Fibroblast of gingiva (primary cell): ENCODE data around the gene SHROOM4.

ENCODE experiments used
- DNase-seq: peaks from one replicate; pipeline ENCODE4 v3.0.0-alpha.2; 2011; ENCODE audit warnings: low read depth

SHROOM4 gene

DNA sequence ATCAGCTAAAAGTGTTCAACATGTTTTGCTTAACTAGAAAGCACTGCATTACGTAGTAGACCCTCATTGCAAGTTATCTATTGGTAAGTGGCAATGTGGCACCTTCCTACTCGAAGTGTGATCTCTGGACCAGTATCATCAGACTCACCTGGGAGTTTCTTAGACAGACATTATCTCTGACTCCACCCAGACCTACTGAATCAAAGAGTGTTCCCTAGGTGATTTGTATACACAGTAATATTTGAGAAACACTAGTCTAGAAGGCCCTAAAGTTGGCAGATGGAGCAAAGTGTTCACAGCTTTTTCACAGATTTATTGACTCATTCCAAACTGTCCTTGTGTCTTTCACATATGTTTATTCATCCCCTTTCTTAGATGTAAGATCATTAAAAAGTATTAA lies 35.7 kb downstream of the SHROOM4 start:
- no peak for DNase-seq

DNA sequence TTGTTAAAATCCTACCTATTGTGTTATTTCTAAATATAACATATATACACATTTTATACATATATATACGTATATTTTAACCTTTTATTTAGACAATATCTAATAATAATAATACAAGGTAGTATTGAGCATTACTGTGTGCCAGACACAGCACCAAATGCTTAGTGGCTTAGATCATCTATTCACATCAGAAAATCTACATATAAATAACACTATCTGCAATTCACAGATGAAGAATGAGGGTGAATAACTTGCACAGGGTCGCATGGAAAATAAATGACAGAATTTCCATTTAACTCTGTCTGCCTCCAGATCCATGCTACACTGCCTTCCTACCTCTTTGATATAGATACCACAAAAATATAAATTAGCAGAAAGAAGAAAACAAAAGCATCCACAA lies 37.7 kb downstream of the SHROOM4 start:
- DNase-seq = no peak

DNA sequence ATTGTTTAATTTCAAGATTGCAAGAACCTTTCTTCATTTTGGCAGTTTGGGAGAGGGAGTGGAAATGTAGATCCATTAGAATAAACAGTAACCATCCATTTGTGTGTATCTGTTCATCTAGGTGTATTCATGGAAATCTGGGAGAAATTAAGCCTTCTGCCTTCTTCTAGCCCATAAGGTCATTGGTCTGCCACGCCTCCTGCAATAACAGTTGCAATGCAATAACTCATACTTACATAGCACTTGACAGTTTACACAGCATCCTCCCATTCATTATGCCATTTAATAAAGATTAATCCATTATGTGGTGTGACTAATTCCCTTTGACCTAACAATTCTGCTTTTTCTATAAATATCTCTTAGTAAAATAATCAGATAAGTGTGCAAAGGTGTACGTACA lies 42.6 kb downstream of the SHROOM4 start:
- no peak for DNase-seq

DNA sequence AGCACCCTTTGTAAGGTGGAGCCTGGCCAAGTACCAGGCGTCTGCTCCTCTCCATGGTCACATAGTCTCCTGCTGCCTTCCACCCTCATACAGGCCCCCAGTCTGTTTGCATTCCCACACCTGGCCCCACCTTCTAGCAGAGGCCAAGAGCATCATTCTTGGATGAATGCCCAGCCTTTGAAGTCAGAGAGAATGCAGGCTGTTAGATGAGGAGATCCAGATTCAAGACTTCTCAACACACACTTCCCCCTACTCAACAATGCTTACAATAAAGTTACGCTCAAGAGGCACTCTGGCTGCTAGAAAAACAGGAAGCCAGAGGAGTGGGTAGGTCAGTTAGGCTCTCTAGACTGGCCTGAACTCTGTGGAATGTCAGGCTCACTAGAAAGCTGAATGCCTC lies 43.3 kb downstream of the SHROOM4 start:
- no peak for DNase-seq

DNA sequence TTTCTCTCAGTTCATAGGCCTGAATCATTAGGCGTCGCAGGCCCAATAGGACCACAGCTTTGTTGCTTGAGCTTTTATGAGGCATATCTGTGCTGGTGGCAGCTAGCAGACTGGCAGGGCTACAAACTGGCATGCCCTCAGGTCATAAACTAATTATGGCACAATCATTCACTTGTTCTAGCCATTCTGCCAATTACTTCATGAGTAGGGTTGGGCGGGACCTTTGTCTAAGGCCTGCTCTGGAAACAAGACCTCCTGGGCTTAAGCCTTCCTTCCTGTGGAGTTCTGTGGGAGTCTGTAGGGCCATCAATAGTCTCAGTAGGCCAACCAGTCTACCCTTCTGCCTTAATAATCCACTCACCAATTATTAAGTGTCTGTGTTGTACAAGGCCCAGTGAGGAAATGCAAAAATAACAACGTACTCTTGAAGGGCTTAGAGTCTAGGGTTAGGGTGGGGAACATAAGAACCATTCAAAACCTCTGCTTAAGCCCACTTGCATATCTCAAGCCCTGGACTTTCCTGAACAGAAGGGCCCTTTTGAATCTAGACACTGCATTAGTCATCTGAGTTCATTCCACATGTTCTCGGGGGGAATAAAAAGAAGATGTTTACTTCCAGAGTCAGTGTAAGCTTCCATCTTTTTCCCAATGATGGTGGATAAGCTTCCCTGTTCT lies 44.5 kb downstream of the SHROOM4 start:
- DNase-seq = no peak

DNA sequence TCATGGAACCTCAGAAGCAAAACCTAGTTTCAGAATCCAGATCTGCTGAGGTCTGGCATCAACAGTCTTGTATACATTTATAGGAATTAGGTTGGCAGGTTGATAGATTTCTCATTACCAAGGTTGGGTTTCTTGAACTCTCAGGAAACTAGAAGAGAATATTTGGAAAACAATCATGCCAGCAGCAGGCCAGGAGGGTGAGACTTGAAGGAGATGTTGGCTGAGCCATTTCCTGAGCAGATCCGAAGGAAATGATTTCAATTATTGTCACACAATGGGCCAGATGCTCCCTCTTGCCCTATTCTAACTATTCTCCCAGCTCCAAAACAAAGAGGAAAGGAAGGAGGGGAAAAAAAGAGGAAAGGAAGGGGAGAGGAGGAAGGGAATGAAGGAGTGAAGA lies 45.2 kb downstream of the SHROOM4 start:
- no peak for DNase-seq

DNA sequence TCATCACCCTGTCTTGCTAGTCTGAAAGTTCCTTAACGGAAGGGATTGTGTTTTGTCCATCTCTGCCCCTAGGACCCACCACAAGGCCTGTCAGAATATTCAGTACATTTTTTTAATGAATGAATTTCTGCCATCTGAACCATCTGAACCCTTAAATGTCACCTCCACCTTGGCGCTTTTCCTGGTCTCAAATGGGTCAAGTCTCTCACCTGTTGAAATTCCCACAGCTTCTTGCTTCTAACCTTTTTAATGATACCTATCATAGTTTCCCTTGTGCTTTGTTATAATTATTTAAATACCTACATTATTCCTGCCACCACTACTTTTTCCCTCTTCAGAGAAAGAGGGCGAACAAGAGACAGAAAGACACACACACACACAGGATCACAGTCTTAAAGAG lies 48.0 kb downstream of the SHROOM4 start:
- no peak for DNase-seq

DNA sequence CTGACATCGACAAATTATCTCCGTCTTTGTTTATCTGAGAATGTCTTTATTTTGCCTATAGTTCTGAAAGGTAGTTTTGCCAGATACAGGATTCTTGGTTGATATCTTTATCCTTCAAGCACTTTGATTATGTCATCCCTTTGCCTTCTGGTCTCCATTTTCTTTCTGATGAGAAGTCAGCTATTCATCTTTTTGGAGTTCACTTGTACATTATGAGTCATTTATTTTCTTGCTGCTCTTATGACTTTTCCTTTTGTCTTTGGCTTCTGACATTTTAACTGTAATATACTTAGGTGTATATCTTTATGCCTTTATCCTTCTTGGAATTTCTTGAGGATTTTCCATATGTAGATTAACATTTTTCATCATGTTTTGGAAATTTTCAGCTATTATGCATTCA lies 51.4 kb downstream of the SHROOM4 start:
- no peak for DNase-seq

DNA sequence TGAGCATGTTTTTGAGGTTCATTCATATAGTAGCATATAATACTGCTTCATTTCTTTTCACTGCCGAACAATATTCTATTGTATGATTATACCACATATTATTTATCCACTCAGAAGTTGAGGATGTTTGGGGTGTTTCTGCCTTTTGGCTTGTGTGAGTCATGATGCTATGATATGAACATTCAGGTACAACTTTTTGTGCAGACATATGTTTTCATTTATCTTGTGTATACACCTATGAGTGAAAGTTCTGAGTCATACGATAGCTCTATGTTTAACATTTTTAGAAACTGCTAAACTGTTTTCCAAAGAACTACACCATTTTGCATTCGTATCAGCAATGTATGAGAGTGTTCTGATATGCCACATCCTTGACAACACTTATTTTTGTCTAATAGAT lies 57.7 kb downstream of the SHROOM4 start:
- no peak for DNase-seq

DNA sequence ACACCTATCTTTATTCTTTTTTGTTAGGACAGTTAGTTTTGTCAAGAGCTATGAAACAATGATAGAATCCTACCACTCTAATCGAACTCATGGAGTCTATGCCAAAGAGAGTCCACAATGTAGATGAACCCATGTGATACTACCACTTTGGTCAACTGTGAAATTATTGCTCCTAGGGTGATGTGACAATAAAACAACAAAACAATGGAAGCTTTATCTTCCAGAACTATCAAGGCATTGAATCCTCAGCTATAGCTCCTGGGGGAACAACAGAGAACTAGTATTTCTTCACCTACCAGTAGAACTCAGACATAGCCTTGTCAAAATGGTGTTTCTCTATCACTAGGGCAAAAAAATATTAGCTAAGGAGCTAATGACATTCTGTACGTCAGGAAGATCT lies 62.9 kb downstream of the SHROOM4 start:
- no peak for DNase-seq

DNA sequence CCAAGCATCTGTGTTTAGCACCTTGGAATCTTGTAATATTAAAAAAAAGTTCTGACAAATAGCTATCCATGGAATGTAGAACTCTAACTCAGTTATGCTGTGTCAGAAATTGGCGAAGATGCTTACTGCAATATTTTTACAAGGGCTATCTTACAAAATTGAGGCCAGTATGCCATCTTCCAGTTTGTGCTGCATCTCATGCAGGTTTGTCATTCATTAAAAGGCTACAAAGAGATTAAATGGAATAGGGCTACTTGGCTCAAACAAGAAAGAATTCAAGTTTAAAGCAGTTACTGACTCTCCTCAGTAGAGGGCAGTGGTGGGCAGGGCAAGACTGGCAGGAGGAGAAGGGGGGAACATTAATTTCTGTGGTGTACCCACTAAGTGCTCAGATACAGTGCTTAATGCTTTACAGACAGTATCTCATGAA lies 66.5 kb downstream of the SHROOM4 start:
- no peak for DNase-seq

DNA sequence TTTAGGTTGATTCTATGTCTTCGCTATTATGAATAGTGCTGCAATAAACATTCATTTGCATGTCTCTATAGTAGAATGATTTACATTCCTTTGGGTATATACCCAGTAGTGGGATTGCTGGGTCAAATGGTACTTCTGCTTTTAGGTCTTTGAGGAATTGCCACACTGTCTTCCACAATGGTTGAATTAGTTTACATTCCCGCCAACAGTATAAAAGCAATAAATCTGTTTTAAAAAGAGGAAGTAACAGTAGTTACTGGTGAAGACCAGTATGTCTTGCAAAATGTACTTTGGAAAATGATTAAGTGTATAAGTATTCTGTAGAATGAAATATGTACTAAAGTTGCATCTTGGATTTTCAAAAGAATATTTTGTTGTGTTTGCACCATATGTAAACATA lies 77.3 kb downstream of the SHROOM4 start:
- DNase-seq = no peak

DNA sequence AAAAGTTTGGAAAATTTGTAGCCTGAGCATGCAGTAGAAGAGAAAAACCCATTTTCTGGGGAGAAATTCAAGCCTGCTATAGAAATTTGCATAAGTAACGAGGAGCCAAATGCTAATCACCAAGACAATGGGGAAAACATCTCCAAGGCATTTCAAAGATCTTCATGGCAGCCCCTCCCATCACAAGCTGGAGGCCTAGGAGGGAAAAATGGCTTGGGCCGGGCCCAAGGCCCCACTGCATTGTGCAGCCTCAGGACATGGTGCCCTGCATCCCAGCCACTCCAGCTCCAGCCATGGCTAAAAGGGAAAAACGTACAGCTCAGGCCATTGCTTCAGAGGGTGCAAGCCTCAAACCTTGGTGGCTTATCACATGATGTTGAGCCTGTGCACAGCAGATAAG lies 87.7 kb downstream of the SHROOM4 start:
- no peak for DNase-seq

DNA sequence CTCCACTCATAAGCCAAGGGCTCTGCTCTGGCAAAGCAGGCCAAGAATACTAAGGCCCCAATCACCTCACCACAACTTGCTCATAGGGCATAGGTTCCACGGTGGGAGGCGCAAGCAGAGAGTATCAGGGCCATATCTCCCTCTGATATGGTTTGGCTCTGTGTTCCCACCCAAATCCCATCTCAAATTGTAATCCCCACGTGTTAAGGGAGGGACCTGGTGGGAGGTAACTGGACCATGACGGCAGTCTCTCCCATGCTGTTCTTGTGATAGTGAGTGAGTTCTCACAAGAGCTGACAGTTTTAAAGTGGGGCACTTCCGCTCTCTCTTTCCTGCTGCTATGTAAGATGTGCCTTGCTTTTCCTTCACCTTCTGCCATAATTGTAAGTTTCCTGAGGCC lies 88.7 kb downstream of the SHROOM4 start:
- no peak for DNase-seq

DNA sequence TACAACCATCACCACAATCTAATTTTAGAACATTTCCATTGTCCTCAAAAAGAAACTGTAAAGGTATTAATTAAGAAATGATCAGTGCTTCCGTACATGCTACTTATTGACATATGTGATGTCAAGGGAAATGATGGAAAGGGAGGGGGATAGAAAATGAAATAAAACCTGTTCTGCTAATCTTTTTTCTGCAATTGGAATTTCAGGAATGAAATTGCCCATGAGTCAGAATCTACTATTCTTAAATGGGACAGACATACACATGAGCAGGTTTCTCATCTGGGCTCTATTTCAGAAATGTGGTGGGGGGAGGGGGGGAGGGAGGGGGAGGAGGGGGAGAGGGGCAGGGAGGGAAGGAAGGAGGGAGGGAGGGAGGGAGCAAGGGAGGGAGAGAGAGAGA lies 91.0 kb downstream of the SHROOM4 start:
- no peak for DNase-seq

DNA sequence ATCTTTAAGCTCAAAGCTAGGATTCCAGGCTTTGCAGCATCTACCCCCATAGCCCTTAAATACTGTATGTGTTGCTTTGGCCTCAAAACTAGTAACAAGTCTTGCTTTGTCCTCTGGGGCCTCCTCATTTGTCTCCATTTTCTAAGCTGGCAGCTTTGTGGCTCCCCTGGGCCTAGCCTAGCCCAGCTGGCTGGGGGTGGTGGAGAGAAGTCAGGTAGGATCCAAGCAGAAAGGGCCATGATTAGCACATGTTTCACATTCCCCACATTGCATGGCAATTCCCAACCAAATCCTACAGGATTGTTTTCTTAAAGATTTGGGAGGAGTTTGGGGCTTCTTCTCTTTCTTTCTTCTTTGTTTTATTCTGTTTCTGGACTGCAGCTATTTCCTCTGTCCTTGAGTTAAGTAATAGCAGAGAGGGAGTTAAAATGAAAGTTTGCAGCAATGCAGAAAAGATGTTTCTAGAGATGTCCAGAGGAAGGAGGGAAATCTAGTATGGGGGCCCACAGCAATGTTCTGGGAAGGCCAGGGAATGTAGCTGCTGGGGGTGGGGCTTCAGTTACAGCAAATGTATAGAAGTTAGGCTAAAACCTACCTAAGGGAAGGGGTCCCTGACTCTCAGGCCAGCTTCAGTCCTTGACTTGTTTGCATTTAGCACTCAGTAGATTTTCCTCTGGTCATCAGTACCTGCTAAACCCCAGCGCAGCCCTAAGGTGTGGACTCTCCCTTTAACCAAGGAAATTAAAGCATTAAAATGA lies 92.1 kb downstream of the SHROOM4 start:
- no peak for DNase-seq

DNA sequence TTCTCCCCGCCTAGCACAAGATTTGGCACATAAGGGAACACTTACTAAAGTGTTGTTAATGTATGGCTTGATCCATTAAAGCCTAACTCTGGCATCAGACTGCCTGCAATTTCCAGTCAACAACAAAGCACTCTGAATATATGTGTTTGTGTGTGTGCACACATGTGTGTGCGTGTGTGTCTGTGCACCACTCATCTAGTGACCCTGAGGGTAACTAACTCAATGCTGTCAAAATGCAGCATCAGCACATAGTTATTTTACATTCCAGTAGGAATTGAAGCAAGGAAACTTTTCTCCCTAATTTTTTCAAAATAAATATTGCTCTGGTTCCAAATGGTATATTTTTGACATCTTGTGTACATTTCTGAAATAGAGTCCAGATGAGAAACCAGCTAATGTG lies 94.4 kb downstream of the SHROOM4 start:
- DNase-seq = no peak

DNA sequence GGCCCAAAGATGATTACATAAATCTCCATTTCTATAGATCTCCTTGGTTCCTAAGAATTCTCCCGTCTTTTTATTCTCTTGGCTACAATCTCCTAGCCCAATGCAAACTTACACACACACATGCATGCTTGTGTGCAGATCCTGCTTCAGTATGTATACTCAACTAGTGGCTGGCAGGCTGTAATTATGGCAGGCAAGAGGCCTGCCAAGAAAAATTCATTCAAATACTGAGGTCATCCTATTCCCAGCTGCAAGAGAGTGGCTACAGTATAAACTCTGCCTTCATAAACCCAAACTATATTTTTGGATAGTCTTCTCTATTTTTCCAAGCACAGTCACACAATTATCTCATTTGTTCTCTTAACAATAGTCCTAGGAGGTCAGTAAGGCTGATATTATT lies 95.2 kb downstream of the SHROOM4 start:
- no peak for DNase-seq

DNA sequence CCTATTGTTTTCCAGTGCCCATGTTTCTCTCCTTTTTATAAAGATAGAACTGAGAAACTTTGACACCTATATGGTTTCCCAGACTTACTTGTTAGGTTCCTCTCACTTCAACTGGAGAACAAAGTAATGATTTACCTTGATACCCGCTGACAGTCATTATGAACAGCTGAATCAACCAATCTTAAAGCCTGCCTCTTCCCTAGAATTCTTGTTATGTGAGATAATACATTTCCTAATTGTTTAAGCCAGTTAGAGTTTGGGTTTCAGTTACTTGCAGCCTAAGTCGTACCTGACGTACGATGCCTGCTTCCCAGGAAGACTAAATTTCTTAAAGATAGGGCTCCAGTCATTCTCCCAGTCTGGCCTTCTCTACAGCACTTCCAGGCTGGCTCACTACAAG lies 97.3 kb downstream of the SHROOM4 start:
- DNase-seq = no peak

DNA sequence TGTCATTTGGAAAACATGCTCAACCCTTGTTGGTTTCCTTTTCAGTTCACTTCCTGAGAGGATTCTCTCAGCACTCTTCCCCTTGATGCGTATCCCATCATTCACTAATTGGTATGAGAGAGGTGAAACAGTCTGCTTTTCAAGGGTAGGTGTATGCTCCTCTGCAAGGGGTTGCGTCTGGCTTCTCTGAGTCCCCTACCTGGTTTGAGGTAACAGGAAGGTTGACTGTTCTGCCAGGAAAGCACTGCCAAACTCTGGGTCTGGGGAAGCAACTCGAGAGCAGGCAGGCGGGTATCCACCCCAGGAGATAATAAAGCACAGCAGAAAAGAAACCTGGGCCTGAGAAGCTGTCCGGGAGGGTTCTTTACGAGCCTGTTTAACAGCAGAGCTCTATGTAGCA lies 101.2 kb downstream of the SHROOM4 start:
- no peak for DNase-seq

DNA sequence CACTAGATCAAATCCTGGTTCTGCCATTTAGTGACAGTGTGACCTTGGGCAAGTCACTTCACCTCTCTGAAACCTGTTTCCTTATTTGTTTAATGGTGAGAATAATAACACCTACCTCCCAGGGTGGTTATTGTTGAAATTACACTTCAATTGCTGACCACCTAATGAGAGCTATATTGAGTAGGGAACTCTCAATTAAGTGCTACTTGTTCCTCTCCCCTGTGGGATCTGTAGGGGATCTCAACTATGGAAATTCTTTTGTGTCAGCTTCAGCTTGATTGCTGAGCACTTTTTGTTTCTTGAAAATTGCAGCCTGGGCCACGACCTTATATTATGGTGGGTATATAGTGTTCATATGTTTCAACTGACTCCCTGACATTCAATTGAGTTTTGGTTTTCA lies 102.1 kb downstream of the SHROOM4 start:
- no peak for DNase-seq

DNA sequence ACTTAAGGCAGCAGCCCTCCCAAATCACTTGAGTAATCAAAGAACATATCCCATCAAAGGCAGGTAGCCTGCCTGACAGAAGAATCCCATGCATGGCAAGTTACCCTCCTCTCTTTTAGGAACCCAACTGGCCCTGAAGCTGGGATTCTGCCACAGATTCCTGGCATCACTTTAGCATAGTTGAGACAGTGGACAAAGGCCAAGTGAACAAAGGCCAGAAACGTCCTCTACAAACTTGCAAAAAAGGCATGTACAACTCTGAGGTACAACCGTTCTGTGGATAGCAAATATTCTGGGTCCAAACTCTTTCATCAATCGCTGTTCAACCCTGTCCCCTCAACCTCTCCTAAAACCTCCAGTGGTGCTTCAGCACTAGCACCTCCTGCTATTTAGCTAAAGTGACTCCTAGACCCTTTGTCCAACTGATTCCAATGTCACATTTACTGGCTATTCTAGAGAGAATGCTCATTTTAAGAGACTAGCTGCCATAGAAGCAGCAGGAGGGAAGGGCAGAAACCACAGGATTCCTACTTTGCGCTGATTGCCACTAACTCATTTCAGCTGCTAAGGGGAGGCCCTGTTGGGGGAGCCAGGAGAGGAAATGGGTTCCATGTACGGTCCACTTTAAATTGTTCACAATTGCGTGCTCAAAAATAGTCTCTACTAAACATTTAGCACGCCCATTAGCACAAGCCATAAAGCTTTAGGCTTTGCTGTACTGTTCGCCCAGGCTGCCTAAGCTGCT lies 105.9 kb downstream of the SHROOM4 start:
- DNase-seq = no peak

DNA sequence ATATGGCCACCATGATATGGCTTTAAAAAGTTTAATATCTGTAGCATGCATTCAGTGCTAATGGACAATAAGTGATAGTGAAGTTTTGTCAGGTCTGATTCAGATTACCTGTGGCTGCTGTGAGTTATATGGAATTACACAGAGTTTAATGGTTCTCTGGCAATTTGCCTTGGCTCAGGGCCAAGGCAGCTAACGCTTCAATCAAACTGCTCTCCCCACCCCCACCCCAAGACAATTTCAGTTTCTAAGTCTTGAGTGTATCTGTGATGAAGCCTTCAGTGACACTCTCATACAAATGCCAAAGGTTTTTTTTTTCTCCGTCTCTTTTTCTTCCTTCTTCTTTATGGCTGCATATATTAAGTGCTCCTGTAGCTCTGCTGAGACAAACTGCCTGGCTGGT lies 106.6 kb downstream of the SHROOM4 start:
- no peak for DNase-seq
